GM12878 (cell line): ENCODE results near the gene GMPPB. TPM values are rescaled to one million over a fixed set of nuclear protein-coding genes. Genes with fewer than 3 reads are reported as not detected.

Experiments
- ATAC-seq: fragments of 200-7000 bp; cut with Tn5 transposase; 3 replicates; pipeline ENCODE4 v1.9.1; 2020; ENCODE audit warnings: mild to moderate bottlenecking, moderate library complexity
- BruUV-seq: library from RNA; stranded (reverse); fragments of 400-500 nt; replicated peaks from 2 replicates; lab custom pipeline; 2021; lab: Mats Ljungman, UMichigan
- CTCF ChIA-PET: fragments of 300-600 bp; sonication (Branson Sonifier 250); formaldehyde crosslinking; extraction: SDS; loops from one replicate; lab custom pipeline; 2021; ENCODE audit warnings: inconsistent platforms; lab: Yijun Ruan, JAX
- POLR2A ChIA-PET: fragments of 350-600 bp; formaldehyde crosslinking; extraction: SDS; loops from one replicate; lab custom pipeline; 2021; ENCODE audit warnings: inconsistent platforms; lab: Charles Lee
- RAD21 ChIA-PET: fragments of 300-600 bp; sonication (Branson Sonifier 250); formaldehyde crosslinking; loops from one replicate; lab custom pipeline; 2023; ENCODE audit warnings: antibody characterized with exemption; ENCODE audit not compliant: unreplicated experiment; lab: Charles Lee
- SMC1A ChIA-PET: fragments of 300-600 bp; sonication (Branson Sonifier 250); formaldehyde crosslinking; loops from one replicate; lab custom pipeline; 2023; ENCODE audit not compliant: unreplicated experiment, uncharacterized antibody; lab: Charles Lee
- DNase-seq: peaks from one replicate; pipeline ENCODE4 v3.0.0-alpha.2; 2011; ENCODE audit warnings: low read depth, low spot score
- FAIRE-seq: peaks from 3 replicates; lab custom pipeline; 2011; peaks lifted over from hg19 to GRCh38; lab: Jason Lieb, UNC
- H2AFZ ChIP-seq: 2 replicates; pipeline ENCODE4 v1.6.0; 2011; ENCODE audit warnings: low read depth, low read length, control low read depth; ENCODE audit not compliant: control insufficient read depth
- H3K27ac ChIP-seq: 2 replicates; pipeline ENCODE4 v1.5.1; 2011; ENCODE audit warnings: control low read depth; ENCODE audit not compliant: control insufficient read depth, insufficient read depth
- H3K27me3 ChIP-seq, 2 experiments: replicated peaks in 1 of 2; 2 replicates each; pipeline versions ENCODE4 v1.6.0 to v1.6.1; 2011; ENCODE audit warnings: low read length in 1 of 2; ENCODE audit not compliant: control insufficient read depth in 2 of 2, insufficient read depth in 2 of 2
- H3K36me3 ChIP-seq, 2 experiments: 2 replicates each; pipeline ENCODE4 v1.5.1; 2011; ENCODE audit warnings: low read length in 1 of 2; ENCODE audit not compliant: control insufficient read depth in 2 of 2, insufficient read depth in 2 of 2
- H3K4me1 ChIP-seq: 2 replicates; pipeline ENCODE4 v1.6.1; 2011; ENCODE audit warnings: mild to moderate bottlenecking, low read length, moderate library complexity, mixed read lengths; ENCODE audit not compliant: control insufficient read depth, insufficient read depth
- H3K4me2 ChIP-seq: 2 replicates; pipeline ENCODE4 v1.6.0; 2011; ENCODE audit warnings: control low read depth; ENCODE audit not compliant: control insufficient read depth, insufficient read depth
- H3K4me3 ChIP-seq: fragments of 200-600 bp; sonication (generic); 2 replicates; pipeline ENCODE4 v1.5.1; 2016
- H3K79me2 ChIP-seq: 2 replicates; pipeline ENCODE4 v1.6.0; 2011; ENCODE audit warnings: low read length; ENCODE audit not compliant: control insufficient read depth, insufficient read depth
- H3K9ac ChIP-seq: 2 replicates; pipeline ENCODE4 v1.8.0; 2011; ENCODE audit warnings: low read length, control low read depth, mixed read lengths; ENCODE audit not compliant: control insufficient read depth, insufficient read depth
- H3K9me3 ChIP-seq: replicated peaks from 3 replicates; pipeline ENCODE4 v1.5.1; 2011; ENCODE audit warnings: mild to moderate bottlenecking, low read length; ENCODE audit not compliant: control insufficient read depth, insufficient read depth
- H4K20me1 ChIP-seq: 2 replicates; pipeline ENCODE4 v1.6.0; 2011; ENCODE audit not compliant: control insufficient read depth, insufficient read depth
- E2F4 ChIP-seq: IDR thresholded peaks from 2 replicates; pipeline ENCODE4 v1.6.1; 2012; ENCODE audit warnings: low read depth, low read length, improper control_type of control experiment
- IKZF1 ChIP-seq: fragments of 450-650 bp; conservative IDR thresholded peaks from 2 replicates; pipeline ENCODE4 v1.6.1; 2017; ENCODE audit warnings: antibody characterized with exemption, mild to moderate bottlenecking
- KAT2A ChIP-seq: conservative IDR thresholded peaks from 2 replicates; pipeline ENCODE4 v1.6.1; 2011; ENCODE audit warnings: low read depth, low read length; ENCODE audit not compliant: control insufficient read depth
- MEF2A ChIP-seq: IDR thresholded peaks from 2 replicates; pipeline ENCODE4 v1.6.1; 2011; ENCODE audit warnings: low read depth, mild to moderate bottlenecking, low read length, moderate library complexity; ENCODE audit not compliant: insufficient read depth
- MYB ChIP-seq: fragments of 150-350 bp; IDR thresholded peaks from 2 replicates; pipeline ENCODE4 v1.6.1; 2014; ENCODE audit warnings: mild to moderate bottlenecking, low read depth, low read length, borderline replicate concordance
- POLR2AphosphoS2 ChIP-seq: IDR thresholded peaks from 2 replicates; pipeline ENCODE4 v1.6.1; 2011; ENCODE audit warnings: low read depth, mild to moderate bottlenecking, low read length, improper control_type of control experiment, moderate library complexity
- SMAD5 ChIP-seq: IDR thresholded peaks from 2 replicates; pipeline ENCODE4 v1.6.1; 2016; ENCODE audit warnings: antibody characterized with exemption, low read depth
- YY1 ChIP-seq: IDR thresholded peaks from 2 replicates; pipeline ENCODE4 v1.6.1; 2011; ENCODE audit warnings: low read depth, mild to moderate bottlenecking, low read length
- ZBED1 ChIP-seq: IDR thresholded peaks from 2 replicates; pipeline ENCODE4 v1.6.1; 2016; ENCODE audit warnings: borderline replicate concordance
- ZNF207 ChIP-seq: fragments of 450-650 bp; IDR thresholded peaks from 2 replicates; pipeline ENCODE4 v1.6.1; 2014; ENCODE audit warnings: antibody characterized with exemption, mild to moderate bottlenecking, borderline replicate concordance
- ZSCAN29 ChIP-seq: fragments of 450-650 bp; IDR thresholded peaks from 2 replicates; pipeline ENCODE4 v1.6.1; 2017; ENCODE audit warnings: mild to moderate bottlenecking, moderate library complexity
- WGBS: methylation state at CpG from one replicate; pipeline ENCODE4 v1.1.6; 2016; ENCODE audit warnings: low lambda C conversion rate; ENCODE audit not compliant: insufficient replicate concordance, insufficient coverage; ENCODE audit errors: missing lambda C conversion rate; 5-methylcytosine and 5-hydroxymethylcytosine counted together
- in situ Hi-C: fragments of 300-500 bp; cut with MboI; formaldehyde crosslinking; loops from 9 replicates; pipeline ENCODE4 v1.14.3; 2018; ENCODE audit warnings: mixed read lengths
- intact Hi-C: fragments of 100-400 bp; cut with micrococcal nuclease; formaldehyde crosslinking; loops from one replicate; pipeline ENCODE4 v1.14.2; 2022; ENCODE audit not compliant: unreplicated experiment
- polyA plus RNA-seq, 11 experiments: library from polyadenylated mRNA; depleted of rRNA in 4 of 11; unstranded in 6 of 11; stranded (reverse) in 5 of 11; fragments of >200 nt; fragmentation: Nextera tagmentation in 4 of 11; fragmentation: Illumina TruSeq in 1 of 11; extraction: Ambion mirVana in 4 of 11; extraction: Trizol in 1 of 11; gene quantifications; 1 replicate in 1 of 11; 2 replicates in 10 of 11; pipeline versions ENCODE4 v1.2.1 to v1.2.3, GENCODE V29; 2011 to 2016; ENCODE audit warnings: inconsistent platforms in 2 of 11, missing spikeins in 2 of 11, low read depth in 1 of 11
- total RNA-seq, 4 experiments: library from RNA; depleted of rRNA in 3 of 4; stranded (reverse); fragments of >200 nt in 3 of 4; fragmentation: Illumina TruSeq in 1 of 4; extraction: Trizol in 1 of 4; gene quantifications; 2 replicates each; pipeline versions ENCODE4 v1.2.1 to v1.2.3, GENCODE V29; 2013 to 2021

Gene GMPPB
- total and polyA plus RNA-seq, 10 of the 15 experiments (the other 5 are each of a cell fraction or from before 2014, with no cell fraction given) = 2.3 to 99.5 (median 23.3) TPM

GRCh38 chr3:49703956-49704355 is 19.8 kb downstream of the GMPPB start:
- peaks cover 0 to 5% of the 10 kb centered on the region in 2 experiments; a peak in 3 of 4 replicates for H3K36me3 ChIP-seq
- ATAC-seq = no peak
- ChIA-PET RAD21 (interaction anchor here (1.0 kb wide), 1 partner anchor 135 kb away, joined by 3 read pairs; no protein-coding TSS in a partner anchor), POLR2A (no interaction called here), CTCF (interaction anchor here (0.6 to 4.6 kb wide), 7 partner anchors 65 to 164 kb away, joined by 3 to 19 read pairs (median 3); no protein-coding TSS in a partner anchor), SMC1A (no interaction called here)
- no peaks in the 10 kb centered on the region for H4K20me1 ChIP-seq
- no peak for DNase-seq
- no peak overlapping the region for H2AFZ ChIP-seq
- no peak overlapping the region for H3K4me2 ChIP-seq
- BruUV-seq = no TSS peak
- TF ChIP-seq IKZF1 (no peak), E2F4 (no peak), ZNF207 (no peak), SMAD5 (no peak), MYB (no peak), ZBED1 (no peak), POLR2AphosphoS2 (no peak), ZSCAN29 (no peak), MEF2A (no peak), KAT2A (no peak), YY1 (no peak)
- in situ Hi-C loops = no loop called here
- H3K79me2 ChIP-seq = no peaks in the 10 kb centered on the region
- H3K9me3 ChIP-seq = no peaks in the 10 kb centered on the region
- WGBS = 100% methylated on average over 7 of the region's 7 CpGs
- H3K27ac ChIP-seq = no peak overlapping the region
- no peaks in the 10 kb centered on the region for H3K27me3 ChIP-seq
- no peak for FAIRE-seq
- no peaks in the 10 kb centered on the region for H3K4me1 ChIP-seq
- intact Hi-C loops = loop anchor here (1.0 kb wide), 2 partner anchors 135 to 202 kb away; no protein-coding TSS in a partner anchor
- H3K9ac ChIP-seq = no peak overlapping the region
- no peak overlapping the region for H3K4me3 ChIP-seq
